Gastroesophageal sphincter (tissue), 2 donors: ENCODE data around the gene C6orf132.

Source experiments
- POLR2A ChIP-seq, 2 donors: fragments of 450-650 bp; IDR thresholded peaks; one replicate each; pipeline ENCODE4 v1.6.1; 2017; ENCODE audit warnings: antibody characterized with exemption in 2 of 2, mild to moderate bottlenecking in 2 of 2, moderate library complexity in 1 of 2
- POLR2AphosphoS5 ChIP-seq: sonication (generic); formaldehyde crosslinking; IDR thresholded peaks from one replicate; pipeline ENCODE4 v1.6.1; 2017; ENCODE audit warnings: antibody characterized with exemption

GRCh38 chr6:42168650-42169049 is 26.2 kb upstream of the C6orf132 start:
- TF ChIP-seq POLR2AphosphoS5 (no peak), POLR2A (IDR thresholded peaks at IDR 0.05) (no peak)
